GM13977 (cell line): ENCODE measurements around the gene TMEM205.
"Not testable (repeated sequence)": the region's sequence is repeated elsewhere in the genome, so short reads cannot be mapped to it uniquely, and the experiment has no call there.

Experiments used
- DNase-seq: peaks from one replicate; pipeline ENCODE4 v3.0.0; 2012; ENCODE audit warnings: low spot score
- CTCF ChIP-seq: IDR thresholded peaks from 2 replicates; pipeline ENCODE4 v1.5.1; 2012; ENCODE audit warnings: mild to moderate bottlenecking, control low read depth; ENCODE audit not compliant: insufficient read depth; ENCODE audit errors: extremely low read depth, missing control alignments
- in situ Hi-C: fragments of 300-500 bp; cut with MboI; formaldehyde crosslinking; loops from one replicate; pipeline ENCODE4 v1.12.0; 2022; ENCODE audit warnings: low sequenced_read_pairs, low pct_unique_long_range_greater_than_20kb, mixed read lengths, inconsistent platforms; ENCODE audit not compliant: unreplicated experiment

TMEM205 gene

GRCh38 chr19:11322269-11323024 is 23.6 kb downstream of the TMEM205 start:
- no peak for TF ChIP-seq CTCF
- in situ Hi-C loops, result no loop called here
- DNase-seq, result no peak

GRCh38 chr19:11321191-11322126 is 24.6 kb downstream of the TMEM205 start:
- peak; percentile 25 for TF ChIP-seq CTCF
- in situ Hi-C loops, result no loop called here
- no peak for DNase-seq

GRCh38 chr19:11320278-11320995 is 25.6 kb downstream of the TMEM205 start:
- in situ Hi-C loops, DNase-seq: not testable (repeated sequence)

DNA sequence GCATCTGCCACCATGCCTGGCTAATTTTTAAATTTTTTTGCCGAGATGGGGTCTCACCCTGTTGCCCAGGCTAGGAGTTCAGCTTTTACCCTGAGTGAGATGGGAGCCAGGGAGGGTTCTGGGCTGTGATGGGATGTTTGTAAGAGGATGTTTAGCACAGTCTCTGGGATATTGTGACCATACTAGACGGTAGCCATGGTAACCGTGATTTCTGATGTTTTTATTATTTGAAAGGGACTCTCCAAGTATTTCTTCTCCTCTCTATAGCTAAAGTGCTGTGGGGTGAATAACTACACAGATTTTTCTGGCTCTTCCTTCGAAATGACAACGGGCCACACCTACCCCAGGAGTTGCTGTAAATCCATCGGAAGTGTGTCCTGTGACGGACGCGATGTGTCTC is 39.7 kb downstream of the TMEM205 start:
- no peak for DNase-seq
- TF ChIP-seq CTCF, result no peak
- in situ Hi-C loops, result no loop called here

GRCh38 chr19:11304936-11305335 is 41.1 kb downstream of the TMEM205 start:
- no peak for TF ChIP-seq CTCF
- DNase-seq, result no peak
- in situ Hi-C loops, result no loop called here

DNA sequence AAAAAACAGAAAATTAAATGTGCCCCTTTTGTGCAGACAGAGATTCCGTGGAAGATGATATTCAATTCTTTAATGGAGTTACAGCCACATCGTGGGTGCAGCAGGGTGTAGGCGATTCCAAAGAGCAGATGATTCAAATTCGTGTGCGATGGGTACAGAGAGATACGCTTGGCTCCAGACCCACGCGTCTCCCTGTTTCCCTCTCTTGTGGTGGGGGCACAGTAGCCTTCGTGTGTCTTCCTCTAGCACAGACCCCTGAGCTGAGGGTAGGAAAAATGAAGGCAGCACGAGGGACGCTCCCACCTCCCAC is 45.3 kb downstream of the TMEM205 start:
- no peak for TF ChIP-seq CTCF
- DNase-seq, result no peak
- in situ Hi-C loops, result no loop called here
